EL (cell line): ENCODE results near the gene ESYT2.
"Not testable (repeated sequence)": the region's sequence is repeated elsewhere in the genome, so short reads cannot be mapped to it uniquely, and the experiment has no call there.

Experiments
- DNase-seq: peaks from one replicate; pipeline ENCODE4 v3.0.0-alpha.2; 2016

ESYT2 gene

DNA sequence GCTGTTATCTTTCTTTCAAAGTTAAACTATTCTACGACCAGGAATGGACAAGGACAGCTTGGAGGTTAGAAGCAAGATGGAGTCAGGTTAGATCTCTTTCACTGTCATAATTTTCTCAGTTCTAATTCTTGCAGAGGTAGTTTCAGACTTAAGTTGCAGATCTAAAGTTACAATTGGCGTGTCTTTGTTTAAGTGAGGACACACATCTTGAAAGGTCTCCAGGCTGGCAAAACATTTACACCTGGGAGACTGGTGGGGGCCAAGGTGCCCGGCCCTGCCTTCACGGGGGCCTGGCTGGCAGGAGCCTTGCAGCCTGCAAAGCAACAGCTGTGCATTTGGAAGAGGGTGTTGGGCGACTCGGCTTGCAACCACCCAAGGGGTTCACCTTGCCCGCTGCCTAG is 25.4 kb upstream of the ESYT2 start:
- DNase-seq = no peak

DNA sequence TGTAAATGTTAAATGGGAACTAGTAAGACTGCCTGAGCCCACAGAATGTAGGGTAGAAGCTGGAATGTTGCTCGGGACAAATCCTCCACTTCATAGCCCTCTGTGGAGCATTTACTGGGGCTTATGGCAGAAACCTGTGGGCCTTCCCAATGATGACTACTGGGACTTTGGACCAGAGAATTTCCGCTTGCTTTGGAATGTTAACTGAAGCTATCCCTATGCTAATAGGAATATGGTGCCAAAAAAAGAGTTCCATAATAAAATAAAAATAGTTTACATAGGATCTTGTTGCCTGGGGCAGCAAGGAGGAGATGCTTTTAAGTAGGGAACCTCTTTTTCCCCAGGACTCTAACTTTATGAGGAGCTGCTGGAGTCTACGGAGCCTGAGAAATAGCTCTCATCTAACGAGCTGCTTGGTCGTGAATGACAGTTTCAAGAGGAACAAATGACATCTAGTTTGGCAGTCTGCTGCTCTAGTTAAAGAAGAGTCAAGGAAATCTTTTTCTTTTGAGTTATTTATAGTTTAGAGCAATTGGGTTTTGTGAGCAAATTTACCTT is 21.3 kb upstream of the ESYT2 start:
- DNase-seq = no peak

DNA sequence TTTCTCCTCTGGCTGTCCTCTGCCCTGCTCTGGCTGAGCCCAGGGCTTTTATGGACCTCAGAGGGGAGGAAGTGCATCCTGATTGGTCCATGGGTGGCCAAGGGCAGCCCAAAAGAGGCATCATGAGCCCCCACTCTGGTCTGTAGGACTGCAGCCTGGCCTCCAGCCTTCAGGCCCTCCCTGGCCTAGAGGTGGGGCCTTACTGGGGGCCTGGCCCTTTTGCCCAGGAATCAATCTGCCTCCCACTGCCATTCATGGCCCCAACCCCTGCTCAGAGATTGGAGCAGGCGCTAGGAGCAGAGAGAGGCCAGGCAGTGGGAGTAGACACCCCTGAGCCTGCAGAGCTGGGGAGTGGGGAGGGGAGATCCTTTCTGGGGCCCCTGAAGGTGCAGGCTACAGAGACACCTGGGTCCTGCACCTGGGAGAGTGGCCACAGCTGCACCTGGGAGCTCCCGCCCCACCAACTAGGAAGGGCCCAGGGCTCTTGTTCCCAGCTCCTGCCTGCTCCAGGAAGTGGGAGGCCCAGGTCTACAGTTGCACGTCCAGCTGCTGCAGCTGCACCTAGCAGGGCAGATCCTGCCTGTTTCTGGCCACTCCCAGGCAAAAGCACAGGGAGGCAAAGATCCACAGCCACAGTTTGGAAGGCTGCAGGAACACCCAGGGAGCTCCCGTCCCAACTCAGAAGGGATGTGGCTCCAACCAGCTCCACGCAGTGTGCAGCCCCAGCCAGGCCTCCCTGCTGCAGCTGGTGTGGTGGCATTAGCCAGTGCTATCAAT is 20.6 kb upstream of the ESYT2 start:
- DNase-seq = no peak

DNA sequence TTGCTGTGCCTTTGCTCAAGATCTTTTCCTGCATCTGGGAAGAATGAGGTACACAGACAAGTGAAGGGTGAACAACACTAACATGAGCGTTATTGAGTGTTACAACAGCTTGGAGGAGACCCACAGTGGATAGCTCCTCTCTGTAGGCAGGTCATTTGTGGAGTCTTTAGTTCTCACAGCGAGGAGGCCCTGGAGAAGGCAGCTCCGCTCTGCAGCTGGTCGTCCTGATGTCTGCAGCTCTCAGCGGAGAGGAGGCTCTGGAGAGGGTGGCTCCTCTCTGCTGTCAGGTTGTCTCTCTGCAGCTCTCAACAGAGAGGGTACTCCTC is 20.1 kb upstream of the ESYT2 start:
- no peak for DNase-seq

DNA sequence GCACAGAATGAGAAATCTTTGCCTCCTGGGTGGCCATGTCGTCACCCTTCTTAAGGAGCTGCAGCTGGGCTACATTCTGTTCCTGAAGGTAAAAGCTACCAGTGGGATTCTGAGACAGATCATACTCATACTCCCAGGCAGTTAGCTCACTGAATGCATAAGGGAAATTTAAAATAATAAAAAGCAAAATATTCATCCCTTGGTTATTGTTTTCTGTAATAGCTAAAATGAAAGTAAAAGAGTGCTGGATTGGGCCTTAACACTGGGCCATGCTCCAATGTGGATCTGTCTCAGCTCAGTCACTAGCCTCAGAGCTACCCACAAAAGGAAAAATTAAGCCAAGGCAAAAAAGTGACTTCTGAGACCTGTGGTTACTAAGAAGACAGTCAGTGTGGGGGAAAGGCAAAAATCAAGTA is 18.1 kb upstream of the ESYT2 start:
- DNase-seq = no peak

DNA sequence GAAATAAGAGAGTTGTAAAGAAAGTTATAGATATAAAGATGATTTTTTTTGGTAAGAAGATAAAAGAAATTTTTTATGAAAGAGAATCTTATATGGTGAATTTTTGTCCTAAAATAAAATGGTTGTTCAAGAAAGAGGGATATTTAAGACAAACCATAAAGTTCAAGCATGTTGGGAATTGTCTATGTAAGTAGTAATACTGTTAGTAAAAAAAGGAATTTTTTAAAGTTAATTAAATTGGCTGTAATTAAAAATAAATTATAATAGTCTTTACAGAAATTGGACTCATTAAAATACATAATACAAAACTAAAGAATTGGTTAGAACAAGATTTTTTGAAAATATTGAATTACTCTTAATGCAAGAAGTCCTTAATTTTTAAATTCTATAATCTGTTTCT is 17.0 kb upstream of the ESYT2 start:
- DNase-seq = no peak

DNA sequence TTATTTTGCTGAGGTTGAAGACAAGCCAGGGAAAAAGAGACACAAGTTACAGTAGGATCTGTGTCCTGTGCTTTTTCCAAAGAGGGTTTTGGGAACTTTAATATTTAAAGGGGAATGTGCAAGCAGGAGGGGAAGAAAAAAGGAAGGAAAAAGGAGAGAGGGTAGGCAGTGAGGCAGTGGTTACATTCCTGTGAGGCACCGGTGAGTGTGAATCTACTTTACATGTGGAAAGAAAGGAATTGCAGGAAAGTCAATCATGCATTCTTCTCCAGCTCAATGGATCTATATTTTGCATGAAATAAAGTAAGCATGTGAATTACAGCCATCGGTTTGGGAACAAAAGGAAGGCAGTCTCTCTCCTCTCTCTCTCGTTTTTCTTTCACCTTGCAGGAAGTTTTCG is 14.5 kb upstream of the ESYT2 start:
- DNase-seq = no peak

DNA sequence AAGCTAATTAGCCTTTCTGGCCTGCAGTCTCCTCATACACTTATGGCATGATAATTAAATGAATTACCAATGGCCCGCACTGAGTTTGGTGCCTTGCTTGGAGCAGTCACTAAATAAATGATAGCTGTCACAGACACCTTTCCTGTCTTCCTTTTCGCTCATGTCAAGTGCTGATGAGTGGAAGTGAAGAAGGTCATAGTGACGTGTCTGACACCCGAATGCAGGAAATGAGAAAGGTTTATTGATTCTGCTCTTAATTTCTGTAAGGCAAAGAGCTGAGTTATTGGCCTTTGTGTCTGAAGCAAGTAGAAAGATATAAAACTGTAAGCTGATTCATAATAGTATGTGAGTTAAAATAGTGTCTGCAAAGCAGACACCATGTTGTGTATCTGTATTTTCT is 13.2 kb upstream of the ESYT2 start:
- no peak for DNase-seq

DNA sequence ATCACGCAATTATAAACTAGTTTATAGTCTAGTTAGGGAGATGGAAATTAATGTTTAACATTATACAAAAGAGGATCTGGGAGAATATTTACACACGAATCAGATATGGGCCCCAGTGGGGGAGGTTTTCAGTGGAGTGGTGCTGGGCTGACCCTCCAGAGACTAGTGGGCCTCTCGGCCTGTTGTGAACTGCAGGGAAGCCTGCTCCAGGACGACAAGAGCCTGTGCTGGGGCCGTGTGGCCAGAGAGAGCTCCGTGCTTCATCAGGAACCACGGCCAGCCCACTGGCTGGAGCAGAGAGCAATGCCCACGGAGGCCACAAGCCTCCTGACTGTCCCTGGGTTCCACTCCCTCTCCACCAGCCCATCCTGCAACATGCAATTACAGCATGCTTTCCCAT is 11.3 kb upstream of the ESYT2 start:
- DNase-seq = no peak

DNA sequence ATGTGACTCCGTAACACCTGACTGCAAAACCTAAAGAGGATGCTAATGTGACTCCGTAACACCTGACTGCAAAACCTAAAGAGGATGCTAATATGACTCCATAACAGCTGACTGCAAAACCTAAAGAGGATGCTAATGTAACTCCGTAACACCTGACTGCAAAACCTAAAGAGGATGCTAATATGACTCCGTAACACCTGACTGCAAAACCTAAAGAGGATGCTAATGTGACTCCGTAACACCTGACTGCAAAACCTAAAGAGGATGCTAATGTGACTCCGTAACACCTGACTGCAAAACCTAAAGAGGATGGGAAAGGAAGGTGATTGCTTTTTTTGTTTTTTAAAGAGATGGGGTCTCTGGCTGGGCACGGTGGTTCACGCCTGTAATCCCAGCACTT is 9.9 kb upstream of the ESYT2 start:
- DNase-seq = not testable (repeated sequence)

DNA sequence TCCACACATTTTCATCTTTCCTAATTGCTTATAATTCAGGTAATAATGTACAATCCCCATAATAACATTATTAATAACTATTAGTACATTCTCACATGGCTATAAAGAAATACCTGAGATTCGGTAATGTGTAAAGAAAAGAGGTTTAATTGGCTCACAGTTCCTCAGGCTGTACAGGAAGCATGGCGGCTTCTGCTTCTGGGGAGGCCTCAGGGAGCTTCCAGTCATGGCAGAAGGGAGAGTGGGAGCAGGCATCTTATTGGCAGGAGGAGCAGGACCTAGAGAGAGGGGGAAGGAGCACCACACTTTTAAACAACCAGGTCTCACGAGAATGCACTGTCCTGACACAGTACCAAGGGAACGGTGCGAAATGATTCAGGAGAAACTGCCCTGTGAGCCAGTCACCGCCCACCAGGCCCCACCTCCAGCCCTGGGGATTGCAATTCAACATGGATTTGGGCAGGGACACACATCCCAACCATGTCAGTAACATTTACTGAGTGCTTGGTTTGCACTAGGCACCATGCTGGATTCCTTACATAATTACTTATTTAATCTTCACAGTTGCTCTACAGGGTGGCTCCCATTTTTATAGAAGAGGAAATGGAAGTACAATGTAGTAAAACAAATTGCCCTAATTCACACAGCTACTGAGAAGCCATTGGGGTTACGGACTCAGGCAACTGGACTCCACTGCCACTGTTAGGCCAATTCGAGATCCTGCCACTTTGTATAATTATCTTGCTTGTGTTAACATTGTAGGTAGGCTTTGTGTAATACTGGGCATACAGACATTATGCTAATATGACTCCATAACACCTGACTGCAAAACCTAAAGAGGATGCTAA is 8.7 kb upstream of the ESYT2 start:
- DNase-seq = no peak

DNA sequence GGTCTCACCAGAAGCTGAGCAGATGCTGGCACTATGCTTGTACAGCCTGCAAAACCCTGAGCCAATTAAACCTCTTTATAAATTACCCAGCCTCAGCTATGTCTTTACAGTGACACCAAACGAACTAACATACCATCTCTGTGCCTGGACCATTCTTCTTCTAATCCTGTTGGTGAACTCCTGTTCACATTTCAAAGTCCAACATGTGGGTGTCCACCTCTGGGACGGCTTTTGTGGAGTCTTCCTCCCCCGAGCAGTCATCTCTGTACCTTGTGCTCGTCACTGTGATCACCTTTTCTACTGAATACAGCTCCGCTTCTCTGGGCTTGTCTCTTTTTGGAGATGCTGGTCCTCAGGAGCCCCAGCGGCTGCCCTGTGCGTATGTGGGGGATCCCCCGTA is 7.4 kb upstream of the ESYT2 start:
- no peak for DNase-seq

DNA sequence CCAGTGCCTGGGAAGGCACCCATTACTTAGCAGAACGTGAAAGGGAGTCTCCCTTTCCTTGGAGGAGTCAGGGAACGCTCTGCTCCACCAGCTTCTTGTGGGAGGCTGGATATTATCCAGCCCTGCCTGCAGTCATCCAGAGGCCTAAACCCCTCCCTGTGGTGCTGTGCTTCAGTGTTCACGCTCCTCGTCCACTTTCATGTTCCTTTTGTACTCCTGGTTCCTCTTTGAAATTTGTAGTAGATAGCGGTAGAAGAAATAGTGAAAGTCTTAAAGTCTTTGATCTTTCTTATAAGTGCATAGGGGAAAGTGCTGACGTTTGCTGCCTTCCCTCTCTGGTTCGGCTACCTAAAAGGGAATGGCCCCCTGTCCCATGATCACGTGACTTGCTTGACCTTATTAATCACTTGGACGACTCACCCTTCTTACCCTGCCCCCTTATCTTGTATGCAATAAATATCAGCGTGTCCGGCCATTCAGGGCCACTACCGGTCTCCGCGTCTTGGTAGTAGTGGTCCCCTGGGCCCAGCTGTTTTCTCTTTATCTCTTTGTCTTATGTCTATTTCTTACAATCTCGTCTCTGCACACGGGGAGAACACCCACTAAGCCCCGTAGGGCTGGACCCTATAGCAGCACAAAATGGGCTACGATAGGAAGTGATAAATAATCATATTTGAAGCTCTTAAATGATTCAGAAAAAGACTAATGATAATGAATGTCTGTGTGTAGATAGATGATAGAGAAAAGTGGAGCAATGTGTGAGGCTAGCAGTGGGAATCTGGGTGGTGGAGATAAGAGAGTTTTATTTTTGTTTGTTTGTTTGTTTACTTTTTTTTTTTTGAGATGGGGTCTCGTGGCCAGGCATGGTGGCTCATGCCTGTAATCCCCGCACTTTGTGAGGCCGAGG is 5.8 kb upstream of the ESYT2 start:
- DNase-seq = no peak

DNA sequence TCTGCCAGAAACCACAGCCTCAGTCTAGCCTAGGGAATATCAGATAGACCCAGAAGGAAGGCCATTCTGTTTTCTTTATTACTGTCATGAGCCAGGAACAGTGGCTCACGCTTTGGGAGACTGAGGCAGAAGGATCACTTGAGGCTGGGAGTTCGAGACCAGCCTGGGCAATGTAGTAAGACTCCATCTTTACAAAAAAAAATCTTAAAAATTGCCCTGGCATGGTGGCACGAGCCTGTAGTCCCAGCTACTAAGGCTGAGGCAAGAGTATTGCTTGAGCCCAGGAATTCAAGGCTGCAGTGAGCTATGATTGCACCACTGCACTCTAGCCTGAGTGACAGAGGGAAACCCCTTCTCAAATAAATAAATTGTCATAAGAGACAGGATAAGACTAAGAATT is 3.7 kb upstream of the ESYT2 start:
- no peak for DNase-seq

DNA sequence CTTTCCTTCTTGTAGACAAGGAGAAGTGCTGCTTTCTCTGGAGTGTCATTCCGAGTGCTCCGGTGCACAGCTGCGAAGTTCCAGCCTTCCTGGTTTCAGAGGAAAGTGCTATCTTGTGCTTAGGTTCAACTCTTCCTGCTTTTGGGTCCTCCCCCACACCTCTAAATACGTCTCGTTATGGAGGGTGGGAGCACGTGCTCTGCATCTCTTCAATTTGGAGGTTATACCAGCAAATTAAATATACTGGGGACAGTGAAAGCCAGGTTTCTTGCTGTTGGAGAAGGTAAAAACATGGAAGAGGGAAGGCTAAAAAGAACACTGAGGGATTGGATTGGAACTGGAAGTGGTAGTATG is 2.4 kb upstream of the ESYT2 start:
- no peak for DNase-seq

DNA sequence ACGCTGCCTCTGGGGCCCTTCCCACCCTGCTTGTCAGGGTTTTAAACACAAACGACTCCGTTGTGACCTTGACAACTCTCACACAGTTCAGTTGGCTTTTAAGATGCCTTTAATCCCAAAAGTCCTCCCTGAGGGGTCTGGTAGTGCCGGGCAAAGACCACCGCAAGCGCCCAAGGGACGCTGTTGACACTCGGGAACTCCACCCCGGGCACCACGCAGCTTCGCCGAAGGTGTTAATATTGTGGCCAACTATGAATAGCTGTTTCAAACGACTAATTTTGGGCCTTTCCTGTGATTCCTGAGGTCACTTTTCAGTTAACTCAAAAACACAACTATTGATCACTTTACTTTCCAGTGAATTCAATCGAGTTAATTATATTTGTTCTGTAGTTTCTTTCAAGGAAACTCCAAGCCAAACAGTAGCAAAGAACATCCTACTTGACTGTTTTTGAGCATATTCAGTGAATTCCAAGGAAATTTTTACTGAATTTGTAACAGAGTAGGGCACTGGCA is 958 bp upstream of the ESYT2 start:
- DNase-seq = no peak

DNA sequence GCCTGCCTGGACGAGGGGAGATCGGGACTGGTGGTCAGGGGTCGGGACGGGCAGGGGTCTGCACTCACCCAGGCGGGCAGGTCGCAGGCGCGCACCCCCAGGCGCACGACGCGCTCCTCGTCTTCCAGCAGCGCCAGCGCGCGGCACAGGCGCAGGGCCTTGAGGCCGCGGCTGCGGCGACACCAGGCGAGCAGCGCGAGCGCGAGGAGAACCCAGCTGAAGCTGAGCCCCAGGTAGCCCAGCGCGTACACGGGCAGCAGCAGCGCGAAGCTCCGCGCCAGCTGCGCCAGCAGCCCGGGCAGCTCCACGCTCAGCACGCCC is 328 bp downstream of the ESYT2 start:
- peak; percentile 77 for DNase-seq

DNA sequence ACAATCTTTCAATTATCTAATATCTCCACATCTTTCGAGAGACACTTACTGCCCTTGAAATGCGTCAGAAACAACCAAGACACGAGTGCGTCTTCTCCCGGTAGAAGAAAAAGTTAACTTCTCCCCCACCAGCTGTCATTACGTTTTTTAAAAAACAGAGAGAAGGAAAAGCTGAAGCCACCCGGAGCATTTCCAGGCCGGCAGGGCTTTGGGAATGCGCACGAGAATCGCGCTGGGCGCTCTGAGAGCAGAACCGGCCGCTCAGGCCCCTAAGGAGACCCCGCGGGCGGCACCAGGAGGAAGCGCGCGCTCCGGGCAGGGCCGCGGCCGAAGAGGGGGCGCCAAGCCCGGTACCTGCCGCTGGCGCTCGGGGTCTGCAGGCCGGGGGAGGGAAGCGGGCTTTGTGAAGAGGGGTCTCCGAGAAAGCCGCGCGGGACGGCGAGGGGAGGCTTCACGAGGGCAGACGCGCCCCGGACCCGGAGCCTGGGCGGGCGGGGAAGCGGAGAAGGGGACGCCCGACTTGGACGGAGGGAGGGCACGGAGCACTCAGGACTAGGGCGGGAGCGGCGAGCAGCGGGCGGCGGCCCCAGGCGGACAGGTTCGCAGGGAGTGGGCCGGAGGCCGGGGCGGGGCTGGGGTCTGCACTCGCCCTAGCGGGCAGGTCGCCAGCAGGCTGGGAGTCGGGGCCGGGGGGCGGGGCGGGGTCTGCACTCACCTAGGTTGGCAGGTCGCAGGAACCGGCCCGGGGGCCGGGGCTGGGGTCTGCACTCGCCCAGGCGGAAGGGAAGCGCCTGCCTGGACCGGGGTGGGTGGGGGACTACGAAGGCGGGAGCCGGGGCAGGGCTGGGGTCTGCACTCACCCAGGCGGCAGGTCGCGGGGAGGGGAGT is 932 bp downstream of the ESYT2 start:
- DNase-seq = peak; percentile 25

DNA sequence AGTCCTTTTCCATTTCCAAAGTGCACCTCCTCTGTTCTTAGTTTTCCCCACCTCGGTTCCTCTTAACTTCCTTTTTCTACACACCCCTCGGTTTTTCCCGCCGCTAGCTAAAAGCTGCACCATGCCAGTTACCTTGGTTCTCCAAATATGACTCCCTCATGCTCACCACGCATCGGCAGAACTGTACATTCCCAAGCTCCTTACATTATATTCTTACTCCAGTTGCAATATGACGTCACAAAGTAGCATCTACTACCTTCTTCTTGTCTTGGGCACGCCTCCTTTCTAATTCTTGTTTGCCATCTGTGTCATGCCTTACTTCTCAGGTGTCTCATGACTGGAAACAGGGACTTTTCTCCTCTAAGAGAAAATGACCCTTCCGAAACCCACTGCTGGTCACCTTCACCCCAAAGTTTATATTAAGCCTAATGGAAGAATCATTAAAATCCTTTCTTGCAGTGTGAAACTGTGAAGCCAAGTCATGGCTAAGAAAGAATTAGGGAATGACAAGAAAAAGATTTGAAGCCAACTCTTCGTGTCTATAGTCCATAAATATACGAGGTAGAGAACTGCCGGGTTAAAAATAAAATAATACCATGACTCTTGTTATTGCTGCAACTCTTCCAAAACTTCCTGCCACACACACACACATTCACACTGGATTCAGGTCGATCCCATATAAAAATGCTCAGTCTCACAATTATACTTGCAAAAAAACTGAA is 1.7 kb downstream of the ESYT2 start:
- DNase-seq = no peak

DNA sequence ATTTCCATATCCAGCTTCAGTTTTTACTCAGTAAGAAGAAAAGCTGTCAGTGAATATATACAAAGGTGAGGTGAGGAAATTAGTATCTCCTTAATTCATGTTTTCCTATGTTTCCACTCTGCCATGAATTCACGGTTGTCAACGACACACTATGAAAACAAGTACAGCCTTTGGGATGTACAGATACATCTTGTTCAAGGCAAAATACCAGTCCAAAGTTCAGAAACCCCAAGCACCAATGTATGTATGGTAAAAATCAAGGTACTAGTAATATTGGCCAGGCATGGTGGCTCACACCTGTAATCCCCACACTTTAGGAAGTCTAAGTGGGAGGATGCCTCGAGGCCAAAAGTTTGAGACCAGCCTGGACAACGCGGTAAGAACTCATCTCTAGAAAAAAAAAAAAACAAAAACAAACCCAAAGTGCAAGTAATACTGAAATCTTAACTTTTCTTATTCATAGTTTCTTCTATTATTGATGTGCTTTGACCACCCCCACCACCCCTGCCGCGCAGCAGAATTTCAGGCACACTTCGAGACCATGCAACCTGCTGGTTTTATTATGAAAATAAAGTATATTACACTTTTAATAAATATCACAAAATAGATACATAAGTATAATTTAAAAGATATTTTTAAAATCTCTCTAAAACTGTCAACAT is 3.5 kb downstream of the ESYT2 start:
- DNase-seq = no peak

DNA sequence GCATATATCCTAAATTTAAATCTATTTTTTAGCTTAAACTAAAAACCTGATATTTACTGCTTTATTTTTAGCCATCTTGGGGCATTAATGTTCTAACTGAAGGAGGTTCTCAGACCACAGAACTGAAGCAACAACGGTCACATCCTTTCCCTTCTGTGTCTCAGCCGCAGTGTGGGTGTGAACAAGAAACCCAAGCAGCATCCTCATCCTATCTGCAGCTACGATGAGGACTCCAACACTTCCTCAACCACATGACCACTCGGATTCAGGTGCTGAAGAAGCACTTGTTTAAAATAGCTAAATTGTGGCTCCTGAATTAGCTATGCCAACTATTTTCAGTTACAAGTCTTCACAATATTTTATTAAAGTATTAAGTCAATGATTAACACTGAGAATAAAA is 5.3 kb downstream of the ESYT2 start:
- DNase-seq = no peak
